ENCODE results near the gene CLC. TPM values are rescaled to one million over a fixed set of nuclear protein-coding genes. Genes with fewer than 3 reads are reported as not detected.
"Not testable (repeated sequence)": the region's sequence is repeated elsewhere in the genome, so short reads cannot be mapped to it uniquely, and the experiment has no call there.

CLC gene
- total RNA-seq, 1 donor from 2014 or later: not detected

DNA sequence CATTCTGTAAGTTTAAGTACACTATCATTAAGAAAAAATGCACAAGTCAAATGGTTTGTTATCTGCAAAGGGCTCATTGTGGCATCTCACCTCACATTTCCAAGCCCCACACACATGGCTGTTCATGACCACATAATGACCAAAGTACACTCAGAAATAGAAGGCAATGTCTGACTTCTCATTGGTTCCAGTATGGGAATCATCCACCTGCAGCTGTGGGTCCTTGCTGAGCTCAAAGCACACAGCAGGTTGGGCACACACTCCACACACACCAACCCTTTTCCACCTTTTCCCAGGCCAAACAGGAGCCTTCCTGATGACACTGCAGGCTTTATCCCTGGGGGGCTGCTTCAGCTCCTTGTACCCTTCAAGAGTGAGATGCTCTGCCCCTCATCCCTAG lies 11.8 kb downstream of the CLC start:
- TF ChIP-seq CTCF (IDR thresholded peaks at IDR 0.05) (no peak), POLR2A (IDR thresholded peaks at IDR 0.05) (no peak), POLR2AphosphoS5 (IDR thresholded peaks at IDR 0.05; ENCODE audit: insufficient read depth in 1 of 2, low read depth in 1 of 2) (no peak)
- H3K4me3 ChIP-seq: no peak overlapping the region
- H3K27me3 ChIP-seq: no peaks in the 10 kb centered on the region
- no peak for DNase-seq (ENCODE audit: extremely low spot score in 2 of 2)
- no peaks in the 10 kb centered on the region for H3K36me3 ChIP-seq
- no peak overlapping the region for H3K27ac ChIP-seq
- intact Hi-C loops (cut with DNase I): no loop called here
- H3K9me3 ChIP-seq: no peaks in the 10 kb centered on the region
- H3K4me1 ChIP-seq: no peaks in the 10 kb centered on the region

- H3K36me3 ChIP-seq; DNase-seq (ENCODE audit: extremely low spot score in 2 of 2); H3K4me3 ChIP-seq; H3K27ac ChIP-seq; H3K9me3 ChIP-seq; H3K4me1 ChIP-seq; intact Hi-C loops (cut with DNase I); H3K27me3 ChIP-seq: not testable (repeated sequence)
These were observed 17.7 kb downstream of the CLC start for GRCh38 chr19:39720144-39720543.

- intact Hi-C loops (cut with DNase I): no loop called here
- no peak overlapping the region for H3K27ac ChIP-seq
- no peaks in the 10 kb centered on the region for H3K27me3 ChIP-seq
- DNase-seq (ENCODE audit: extremely low spot score in 2 of 2): no peak
- no peaks in the 10 kb centered on the region for H3K4me1 ChIP-seq
- H3K9me3 ChIP-seq: no peaks in the 10 kb centered on the region
- no peak overlapping the region for H3K4me3 ChIP-seq
- TF ChIP-seq POLR2A (IDR thresholded peaks at IDR 0.05): no peak
- no peak for TF ChIP-seq POLR2AphosphoS5 (IDR thresholded peaks at IDR 0.05; ENCODE audit: insufficient read depth in 1 of 2, low read depth in 1 of 2)
- no peak for TF ChIP-seq CTCF (IDR thresholded peaks at IDR 0.05)
- H3K36me3 ChIP-seq: no peaks in the 10 kb centered on the region
These were observed 27.4 kb downstream of the CLC start for GRCh38 chr19:39710333-39710890.

GRCh38 chr19:39709026-39709872 lies 28.6 kb downstream of the CLC start:
- Histone ChIP-seq H3K27me3 (no peaks in the 10 kb centered on the region), H3K27ac (no peak overlapping the region), H3K4me1 (no peaks in the 10 kb centered on the region), H3K36me3 (no peaks in the 10 kb centered on the region), H3K4me3 (no peak overlapping the region), H3K9me3 (no peaks in the 10 kb centered on the region)
- intact Hi-C loops (cut with DNase I): no loop called here
- DNase-seq (ENCODE audit: extremely low spot score in 2 of 2): no peak
- no peak for TF ChIP-seq POLR2AphosphoS5 (IDR thresholded peaks at IDR 0.05; ENCODE audit: insufficient read depth in 1 of 2, low read depth in 1 of 2)
- TF ChIP-seq CTCF (IDR thresholded peaks at IDR 0.05): no peak
- TF ChIP-seq POLR2A (IDR thresholded peaks at IDR 0.05): no peak

- Histone ChIP-seq H3K36me3 (no peaks in the 10 kb centered on the region), H3K9me3 (no peaks in the 10 kb centered on the region), H3K27ac (no peak overlapping the region), H3K4me3 (no peak overlapping the region), H3K4me1 (no peaks in the 10 kb centered on the region), H3K27me3 (no peaks in the 10 kb centered on the region)
- intact Hi-C loops (cut with DNase I): no loop called here
- TF ChIP-seq CTCF (IDR thresholded peaks at IDR 0.05) (no peak), POLR2AphosphoS5 (IDR thresholded peaks at IDR 0.05; ENCODE audit: insufficient read depth in 1 of 2, low read depth in 1 of 2) (no peak), POLR2A (IDR thresholded peaks at IDR 0.05) (no peak)
- DNase-seq (ENCODE audit: extremely low spot score in 2 of 2): no peak
These were observed 29.2 kb downstream of the CLC start for GRCh38 chr19:39708594-39708993.
